ENCODE results near the gene PHF20.
"Not testable (repeated sequence)": the region's sequence is repeated elsewhere in the genome, so short reads cannot be mapped to it uniquely, and the experiment has no call there.

The PHF20 gene
- long read RNA-seq, full-length matches to known transcripts = 1 of 216 reads
- long read RNA-seq, partial matches to known transcripts = 183 of 216 reads
- long read RNA-seq, other reads (novel, unspliced or antisense) = 32 of 216 reads

- no peak for TF ChIP-seq REST (IDR thresholded peaks at IDR 0.05; ENCODE audit: insufficient replicate concordance, low read depth)
- TF ChIP-seq POLR2AphosphoS5 (IDR thresholded peaks at IDR 0.05; ENCODE audit: low read depth) = peak; percentile 41; the same call in 1 of the 2 replicates
- no peak for TF ChIP-seq CTCF (IDR thresholded peaks at IDR 0.05; ENCODE audit: insufficient read depth, low read length)
- TF ChIP-seq SPI1 (IDR thresholded peaks at IDR 0.05; ENCODE audit: borderline replicate concordance, low read depth) = no peak
- Histone ChIP-seq H3K27me3 (ENCODE audit: insufficient read depth, poor library complexity, severe bottlenecking) (no peaks in the 10 kb centered on the region), H3K4me3 (replicated peaks; ENCODE audit: insufficient read depth, low read length) (peak within 1 kb of the TSS; percentile 78), H3K27ac (replicated peaks) (peak within 1 kb of the TSS; percentile 65)
- DNase-seq (ENCODE audit: low read depth in 1 of 2, low spot score in 1 of 2) = peak; percentile 98
Measured at GRCh38 chr20:35771689-35772562, at the start of gene PHF20. PHF20 (plus strand) TSS chr20:35772015; CDS start chr20:35801523, 29,508 bp downstream.

- H3K27me3 ChIP-seq (ENCODE audit: insufficient read depth, poor library complexity, severe bottlenecking); DNase-seq (ENCODE audit: low read depth in 1 of 2, low spot score in 1 of 2); H3K27ac ChIP-seq (replicated peaks); H3K4me3 ChIP-seq (replicated peaks; ENCODE audit: insufficient read depth, low read length): not testable (repeated sequence)
Measured at GRCh38 chr20:35723275-35723639, 48.6 kb upstream of the PHF20 start.

- H3K27me3 ChIP-seq (ENCODE audit: insufficient read depth, poor library complexity, severe bottlenecking); DNase-seq (ENCODE audit: low read depth in 1 of 2, low spot score in 1 of 2); H3K4me3 ChIP-seq (replicated peaks; ENCODE audit: insufficient read depth, low read length); H3K27ac ChIP-seq (replicated peaks): not testable (repeated sequence)
- peak; percentile 12; the same call in 1 of the 2 replicates for TF ChIP-seq POLR2AphosphoS5 (IDR thresholded peaks at IDR 0.05; ENCODE audit: low read depth)
Measured at GRCh38 chr20:35723652-35724320, 48.0 kb upstream of the PHF20 start.

- H3K27me3 ChIP-seq (ENCODE audit: insufficient read depth, poor library complexity, severe bottlenecking) = no peaks in the 10 kb centered on the region
- TF ChIP-seq CTCF (IDR thresholded peaks at IDR 0.05; ENCODE audit: insufficient read depth, low read length) = no peak
- TF ChIP-seq REST (IDR thresholded peaks at IDR 0.05; ENCODE audit: insufficient replicate concordance, low read depth) = no peak
- no peak for TF ChIP-seq POLR2AphosphoS5 (IDR thresholded peaks at IDR 0.05; ENCODE audit: low read depth)
- TF ChIP-seq GABPA (IDR thresholded peaks at IDR 0.05; ENCODE audit: low read depth) = no peak
- no peak for TF ChIP-seq SPI1 (IDR thresholded peaks at IDR 0.05; ENCODE audit: borderline replicate concordance, low read depth)
- H3K4me3 ChIP-seq (replicated peaks; ENCODE audit: insufficient read depth, low read length) = no peak overlapping the region
- no peak overlapping the region for H3K27ac ChIP-seq (replicated peaks)
- no peak for DNase-seq (ENCODE audit: low read depth in 1 of 2, low spot score in 1 of 2)
Measured at GRCh38 chr20:35724321-35725230, 47.2 kb upstream of the PHF20 start.

Measured in HL-60 (cell line).